MG63 (cell line): Measurements from ENCODE around the gene GADL1. TPM values are rescaled to one million over a fixed set of nuclear protein-coding genes. Genes with fewer than 3 reads are reported as not detected.

Experiments used
- DNase-seq: peaks from one replicate; pipeline ENCODE4 v3.0.0-alpha.2; 2020
- H3K27me3 ChIP-seq: fragments of 250-450 bp; sonication (Bioruptor Pico); 2 replicates; pipeline ENCODE4 v1.5.1; 2020; ENCODE audit warnings: mild to moderate bottlenecking, moderate library complexity
- H3K36me3 ChIP-seq: fragments of 250-450 bp; sonication (Bioruptor Pico); 2 replicates; pipeline ENCODE4 v1.5.1; 2020; ENCODE audit warnings: mild to moderate bottlenecking, moderate library complexity
- H3K4me3 ChIP-seq: fragments of 250-450 bp; sonication (Bioruptor Pico); 2 replicates; pipeline ENCODE4 v1.5.1; 2020; ENCODE audit warnings: mild to moderate bottlenecking, moderate library complexity
- H3K9me3 ChIP-seq: fragments of 250-450 bp; sonication (Bioruptor Pico); 2 replicates; pipeline ENCODE4 v1.5.1; 2020; ENCODE audit warnings: mild to moderate bottlenecking, moderate library complexity
- total RNA-seq: library from RNA; depleted of rRNA; stranded (reverse); fragments of >200 nt; shearing (Covaris generic); gene quantifications from 2 replicates; pipeline ENCODE4 v1.2.3, GENCODE V29; 2014; ENCODE audit warnings: low replicate concordance

The GADL1 gene
- total RNA-seq, 1 experiment from 2014 or later = not detected

- H3K36me3 ChIP-seq = peaks cover 3% of the 10 kb centered on the region; the same call in 1 of the 2 replicates
- no peaks in the 10 kb centered on the region for H3K27me3 ChIP-seq
- no peak overlapping the region for H3K4me3 ChIP-seq
- no peaks in the 10 kb centered on the region for H3K9me3 ChIP-seq
- DNase-seq = no peak
Observed at GRCh38 chr3:30700702-30701321, 193.6 kb downstream of the GADL1 start.

- no peak overlapping the region for H3K4me3 ChIP-seq
- DNase-seq = no peak
- peaks cover 7% of the 10 kb centered on the region; the same call in 1 of the 2 replicates for H3K36me3 ChIP-seq
- no peaks in the 10 kb centered on the region for H3K9me3 ChIP-seq
- no peaks in the 10 kb centered on the region for H3K27me3 ChIP-seq
Observed at GRCh38 chr3:30699927-30700326, 194.5 kb downstream of the GADL1 start.

GRCh38 chr3:30698549-30698948, 195.9 kb downstream of the GADL1 start:
- peaks cover 9% of the 10 kb centered on the region; the same call in 1 of the 2 replicates for H3K36me3 ChIP-seq
- H3K4me3 ChIP-seq = no peak overlapping the region
- H3K27me3 ChIP-seq = no peaks in the 10 kb centered on the region

DNA sequence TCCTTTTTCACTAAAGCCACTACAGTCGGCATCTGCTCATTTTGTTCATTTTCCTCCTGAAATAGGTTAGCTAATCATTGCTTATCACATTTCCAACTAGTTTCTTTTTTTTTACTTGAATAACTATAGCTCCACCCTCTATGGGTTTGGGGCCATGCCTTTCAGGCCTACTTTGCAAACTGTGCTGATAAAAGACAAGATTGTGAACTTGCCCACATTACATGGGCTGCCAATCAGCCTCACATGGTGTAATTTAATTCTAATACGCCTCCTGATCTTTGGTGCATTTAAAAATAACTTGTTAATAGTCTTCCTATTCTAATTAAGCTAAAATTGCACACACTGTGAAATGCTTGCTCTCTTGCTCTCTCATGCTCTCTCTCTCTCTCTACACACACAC, 197.6 kb downstream of the GADL1 start:
- no peak overlapping the region for H3K4me3 ChIP-seq
- H3K36me3 ChIP-seq = peaks cover 12% of the 10 kb centered on the region
- no peak for DNase-seq
- no peaks in the 10 kb centered on the region for H3K9me3 ChIP-seq
- H3K27me3 ChIP-seq = no peaks in the 10 kb centered on the region

More at GRCh38 chr3:30698549-30698948, 195.9 kb downstream of the GADL1 start:
- H3K9me3 ChIP-seq = no peaks in the 10 kb centered on the region
- no peak for DNase-seq

GRCh38 chr3:30696403-30696819, 198.1 kb downstream of the GADL1 start:
- Histone ChIP-seq H3K27me3 (no peaks in the 10 kb centered on the region), H3K9me3 (no peaks in the 10 kb centered on the region), H3K4me3 (no peak overlapping the region), H3K36me3 (peaks cover 12% of the 10 kb centered on the region)
- DNase-seq = no peak

GRCh38 chr3:30695302-30696061, 199.0 kb downstream of the GADL1 start:
- Histone ChIP-seq H3K27me3 (no peaks in the 10 kb centered on the region), H3K4me3 (no peak overlapping the region), H3K9me3 (no peaks in the 10 kb centered on the region), H3K36me3 (peaks cover 12% of the 10 kb centered on the region)
- no peak for DNase-seq

- no peak overlapping the region for H3K4me3 ChIP-seq
- H3K36me3 ChIP-seq = peaks cover 13% of the 10 kb centered on the region
- no peaks in the 10 kb centered on the region for H3K9me3 ChIP-seq
- no peaks in the 10 kb centered on the region for H3K27me3 ChIP-seq
- no peak for DNase-seq
Observed at GRCh38 chr3:30694668-30695067, 199.8 kb downstream of the GADL1 start.

- Histone ChIP-seq H3K27me3 (no peaks in the 10 kb centered on the region), H3K36me3 (peaks cover 15% of the 10 kb centered on the region), H3K4me3 (no peak overlapping the region), H3K9me3 (no peaks in the 10 kb centered on the region)
- no peak for DNase-seq
Observed at GRCh38 chr3:30694148-30694547, 200.3 kb downstream of the GADL1 start.

GRCh38 chr3:30693470-30694120, 200.9 kb downstream of the GADL1 start:
- no peaks in the 10 kb centered on the region for H3K27me3 ChIP-seq
- no peak overlapping the region for H3K4me3 ChIP-seq
- no peaks in the 10 kb centered on the region for H3K9me3 ChIP-seq
- H3K36me3 ChIP-seq = peaks cover 17% of the 10 kb centered on the region
- DNase-seq = no peak

DNA sequence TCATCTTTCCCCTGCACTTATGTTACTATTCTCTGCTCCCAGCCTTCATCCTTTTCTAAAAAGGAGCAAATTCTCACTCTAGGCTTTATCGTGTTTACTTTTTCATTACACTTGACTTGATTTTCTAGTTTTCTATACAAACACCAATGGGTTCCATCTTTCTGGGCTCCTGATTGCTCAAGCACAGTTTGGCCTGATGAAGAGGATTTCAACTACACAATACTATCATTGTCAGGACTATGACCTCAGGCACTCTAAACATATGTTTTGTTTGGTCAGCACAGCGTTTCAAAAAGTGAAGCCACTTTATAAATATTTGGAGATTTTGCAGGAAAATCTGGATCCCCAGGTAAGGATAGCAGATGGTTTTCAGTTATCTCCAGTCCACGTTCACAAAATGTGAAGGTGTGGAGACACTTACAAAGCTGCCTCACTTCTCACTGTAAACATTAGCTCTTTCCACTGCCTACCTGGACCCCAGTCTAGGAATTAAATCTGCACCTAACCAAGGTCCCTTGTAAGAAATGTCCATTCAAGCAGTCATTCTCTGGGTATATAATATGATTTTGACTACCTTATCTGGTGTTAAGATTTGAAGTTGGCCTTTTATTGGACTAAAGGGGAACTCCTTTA, 201.8 kb downstream of the GADL1 start:
- DNase-seq = no peak
- no peak overlapping the region for H3K4me3 ChIP-seq
- no peaks in the 10 kb centered on the region for H3K27me3 ChIP-seq
- H3K36me3 ChIP-seq = peaks cover 21% of the 10 kb centered on the region
- H3K9me3 ChIP-seq = no peaks in the 10 kb centered on the region

GRCh38 chr3:30691944-30692343, 202.5 kb downstream of the GADL1 start:
- Histone ChIP-seq H3K4me3 (no peak overlapping the region), H3K27me3 (no peaks in the 10 kb centered on the region), H3K36me3 (peaks cover 24% of the 10 kb centered on the region), H3K9me3 (no peaks in the 10 kb centered on the region)
- no peak for DNase-seq

DNA sequence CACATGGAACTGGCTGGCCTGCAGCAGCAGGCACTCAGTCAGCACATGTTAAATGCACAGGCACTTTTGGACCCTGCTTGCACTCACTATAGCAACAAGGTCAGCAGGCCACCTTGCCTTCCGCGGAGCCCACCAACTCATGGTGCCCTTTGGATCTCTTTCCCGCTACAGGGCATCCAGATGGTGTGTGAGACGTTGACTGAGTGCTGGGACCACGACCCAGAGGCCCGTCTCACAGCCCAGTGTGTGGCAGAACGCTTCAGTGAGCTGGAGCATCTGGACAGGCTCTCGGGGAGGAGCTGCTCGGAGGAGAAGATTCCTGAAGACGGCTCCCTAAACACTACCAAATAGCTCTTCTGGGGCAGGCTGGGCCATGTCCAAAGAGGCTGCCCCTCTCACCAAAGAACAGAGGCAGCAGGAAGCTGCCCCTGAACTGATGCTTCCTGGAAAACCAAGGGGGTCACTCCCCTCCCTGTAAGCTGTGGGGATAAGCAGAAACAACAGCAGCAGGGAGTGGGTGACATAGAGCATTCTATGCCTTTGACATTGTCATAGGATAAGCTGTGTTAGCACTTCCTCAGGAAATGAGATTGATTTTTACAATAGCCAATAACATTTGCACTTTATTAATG, 203.1 kb downstream of the GADL1 start:
- Histone ChIP-seq H3K4me3 (no peak overlapping the region), H3K27me3 (no peaks in the 10 kb centered on the region), H3K36me3 (peaks cover 24% of the 10 kb centered on the region), H3K9me3 (no peaks in the 10 kb centered on the region)
- no peak for DNase-seq

DNA sequence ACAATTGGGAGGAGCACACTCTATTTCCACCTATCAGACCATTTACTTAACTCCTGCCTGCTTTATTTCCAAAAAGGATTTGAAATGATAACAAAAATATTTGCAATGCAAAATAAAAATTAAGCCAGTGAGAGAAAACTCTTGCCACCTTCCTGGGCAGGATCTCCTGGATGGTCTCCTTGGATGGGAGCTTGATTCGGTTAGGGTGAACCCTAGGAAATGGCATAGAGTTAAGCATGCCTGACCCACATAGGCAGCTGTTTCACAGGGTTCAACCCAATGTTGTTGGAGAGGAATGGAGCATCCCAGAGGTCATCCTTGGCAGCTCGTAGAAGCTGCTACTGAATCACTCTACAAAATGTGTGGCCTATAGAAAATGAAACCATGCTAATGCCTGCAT, 204.3 kb downstream of the GADL1 start:
- no peaks in the 10 kb centered on the region for H3K27me3 ChIP-seq
- H3K4me3 ChIP-seq = no peak overlapping the region
- H3K36me3 ChIP-seq = peaks cover 17% of the 10 kb centered on the region
- no peaks in the 10 kb centered on the region for H3K9me3 ChIP-seq
- DNase-seq = no peak

- DNase-seq = no peak
- no peaks in the 10 kb centered on the region for H3K27me3 ChIP-seq
- no peaks in the 10 kb centered on the region for H3K9me3 ChIP-seq
- H3K36me3 ChIP-seq = peaks cover 15% of the 10 kb centered on the region
- H3K4me3 ChIP-seq = no peak overlapping the region
Observed at GRCh38 chr3:30688776-30689641, 205.5 kb downstream of the GADL1 start.

- Histone ChIP-seq H3K27me3 (no peaks in the 10 kb centered on the region), H3K36me3 (peaks cover 15% of the 10 kb centered on the region), H3K4me3 (no peak overlapping the region), H3K9me3 (no peaks in the 10 kb centered on the region)
- DNase-seq = no peak
Observed at GRCh38 chr3:30687930-30688570, 206.4 kb downstream of the GADL1 start.
